ENCODE measurements around the gene MDM2. TPM values are rescaled to one million over a fixed set of nuclear protein-coding genes. Genes with fewer than 3 reads are reported as not detected.

The MDM2 gene
- total RNA-seq, 1 donor from 2014 or later: 113 TPM

- H3K36me3 Mint-ChIP-seq (ENCODE audit: low read depth, unreplicated experiment): no peaks in the 10 kb centered on the region
- H3K4me1 Mint-ChIP-seq (ENCODE audit: unreplicated experiment): peaks cover 10% of the 10 kb centered on the region
- H3K27ac Mint-ChIP-seq (ENCODE audit: unreplicated experiment): no peak overlapping the region
- no peaks in the 10 kb centered on the region for H3K27me3 Mint-ChIP-seq (ENCODE audit: unreplicated experiment)
- H3K9me3 Mint-ChIP-seq (ENCODE audit: unreplicated experiment): no peaks in the 10 kb centered on the region
- no peak for DNase-seq (ENCODE audit: low spot score)
- no peak overlapping the region for H3K4me3 Mint-ChIP-seq (ENCODE audit: unreplicated experiment)
- no peak for TF ChIP-seq CTCF (IDR thresholded peaks at IDR 0.05; ENCODE audit: unreplicated experiment)
These were observed 74.4 kb downstream of the MDM2 start for GRCh38 chr12:68882251-68882964.

GRCh38 chr12:68883151-68883550 lies 75.2 kb downstream of the MDM2 start:
- TF ChIP-seq CTCF (IDR thresholded peaks at IDR 0.05; ENCODE audit: unreplicated experiment): no peak
- H3K4me3 Mint-ChIP-seq (ENCODE audit: unreplicated experiment): no peak overlapping the region
- H3K27ac Mint-ChIP-seq (ENCODE audit: unreplicated experiment): no peak overlapping the region
- DNase-seq (ENCODE audit: low spot score): no peak
- no peaks in the 10 kb centered on the region for H3K36me3 Mint-ChIP-seq (ENCODE audit: low read depth, unreplicated experiment)
- peaks cover 10% of the 10 kb centered on the region for H3K4me1 Mint-ChIP-seq (ENCODE audit: unreplicated experiment)
- no peaks in the 10 kb centered on the region for H3K9me3 Mint-ChIP-seq (ENCODE audit: unreplicated experiment)
- no peaks in the 10 kb centered on the region for H3K27me3 Mint-ChIP-seq (ENCODE audit: unreplicated experiment)

GRCh38 chr12:68884251-68884650 lies 76.3 kb downstream of the MDM2 start:
- no peaks in the 10 kb centered on the region for H3K9me3 Mint-ChIP-seq (ENCODE audit: unreplicated experiment)
- peaks cover 10% of the 10 kb centered on the region for H3K4me1 Mint-ChIP-seq (ENCODE audit: unreplicated experiment)
- no peak overlapping the region for H3K4me3 Mint-ChIP-seq (ENCODE audit: unreplicated experiment)
- no peaks in the 10 kb centered on the region for H3K27me3 Mint-ChIP-seq (ENCODE audit: unreplicated experiment)
- no peak overlapping the region for H3K27ac Mint-ChIP-seq (ENCODE audit: unreplicated experiment)
- DNase-seq (ENCODE audit: low spot score): no peak
- no peaks in the 10 kb centered on the region for H3K36me3 Mint-ChIP-seq (ENCODE audit: low read depth, unreplicated experiment)
- no peak for TF ChIP-seq CTCF (IDR thresholded peaks at IDR 0.05; ENCODE audit: unreplicated experiment)

GRCh38 chr12:68885381-68885780 lies 77.4 kb downstream of the MDM2 start:
- Mint-ChIP-seq H3K36me3 (ENCODE audit: low read depth, unreplicated experiment) (no peaks in the 10 kb centered on the region), H3K4me1 (ENCODE audit: unreplicated experiment) (peaks cover 14% of the 10 kb centered on the region), H3K27me3 (ENCODE audit: unreplicated experiment) (no peaks in the 10 kb centered on the region), H3K4me3 (ENCODE audit: unreplicated experiment) (no peak overlapping the region), H3K27ac (ENCODE audit: unreplicated experiment) (no peak overlapping the region), H3K9me3 (ENCODE audit: unreplicated experiment) (no peaks in the 10 kb centered on the region)
- DNase-seq (ENCODE audit: low spot score): no peak
- TF ChIP-seq CTCF (IDR thresholded peaks at IDR 0.05; ENCODE audit: unreplicated experiment): no peak
